GM18499 (cell line): ENCODE data around the gene WTIP.
"Not testable (repeated sequence)": the region's sequence is repeated elsewhere in the genome, so short reads cannot be mapped to it uniquely, and the experiment has no call there.

Experiments used
- ATAC-seq: cut with Tn5 transposase; IDR thresholded peaks from one replicate; pipeline ENCODE4 v1.9.1; 2021; ENCODE audit warnings: moderate number of reproducible peaks; ENCODE audit not compliant: insufficient read depth, unreplicated experiment

WTIP gene

GRCh38 chr19:34480971-34481841, at the start of gene WTIP:
WTIP (plus strand) TSS chr19:34481758; CDS start chr19:34481975, 217 bp downstream.
- no peak for ATAC-seq

GRCh38 chr19:34432797-34433196, 48.8 kb upstream of the WTIP start:
- no peak for ATAC-seq

- no peak for ATAC-seq
Observed at GRCh38 chr19:34436716-34437115, 44.8 kb upstream of the WTIP start.

GRCh38 chr19:34448191-34448590, 33.4 kb upstream of the WTIP start:
- no peak for ATAC-seq

- no peak for ATAC-seq
Observed at GRCh38 chr19:34452723-34453122, 28.8 kb upstream of the WTIP start.

GRCh38 chr19:34454091-34454490, 27.5 kb upstream of the WTIP start:
- ATAC-seq, result no peak

GRCh38 chr19:34454685-34455084, 26.9 kb upstream of the WTIP start:
- no peak for ATAC-seq

GRCh38 chr19:34455783-34456480, 25.6 kb upstream of the WTIP start:
- not testable (repeated sequence) for ATAC-seq

- ATAC-seq, result no peak
Observed at GRCh38 chr19:34457446-34457845, 24.1 kb upstream of the WTIP start.

GRCh38 chr19:34458677-34459076, 22.9 kb upstream of the WTIP start:
- no peak for ATAC-seq

- no peak for ATAC-seq
Observed at GRCh38 chr19:34459614-34460013, 21.9 kb upstream of the WTIP start.

GRCh38 chr19:34461375-34462100, 20.0 kb upstream of the WTIP start:
- no peak for ATAC-seq

- ATAC-seq, result not testable (repeated sequence)
Observed at GRCh38 chr19:34464785-34465184, 16.8 kb upstream of the WTIP start.

GRCh38 chr19:34468409-34468808, 13.1 kb upstream of the WTIP start:
- ATAC-seq, result no peak

GRCh38 chr19:34469026-34469425, 12.5 kb upstream of the WTIP start:
- ATAC-seq, result not testable (repeated sequence)

- ATAC-seq, result no peak
Observed at GRCh38 chr19:34471906-34472700, 9.5 kb upstream of the WTIP start.

GRCh38 chr19:34474233-34474989, 7.1 kb upstream of the WTIP start:
- ATAC-seq, result no peak

GRCh38 chr19:34475026-34475974, 6.3 kb upstream of the WTIP start:
- no peak for ATAC-seq
